ENCODE results near the gene FGF18. TPM values are rescaled to one million over a fixed set of nuclear protein-coding genes. Genes with fewer than 3 reads are reported as not detected.

The FGF18 gene
- total and polyA plus RNA-seq, 2 experiments from 2014 or later = 0.56 to 0.86 TPM

Small RNA genes within 50 kb of the gene (microRNA-seq; reads per million reads assigned to microRNA genes)
- gene MIR3912 = not detected

Small RNA genes within 50 kb of the gene (small RNA-seq; reads per million reads assigned to genes)
- gene MIR3912 (ENCODE audit: low replicate concordance) = 0.12 reads per million

Other genes starting within 250 kb of the FGF18 start
- gene TLX3, start 110.4 kb upstream of the FGF18 start, total RNA-seq (2014; rRNA removed; shearing (Covaris generic)) = 0.83 TPM in 1 of 2 replicates, not detected in the other
- not detected in 2 replicates for gene TLX3, start 110.4 kb upstream of the FGF18 start, polyA plus RNA-seq (2016; fragmentation: Nextera tagmentation; extraction: Ambion mirVana)
- 2,727 and 5,242 TPM in 2 replicates for gene NPM1, start 31.8 kb upstream of the FGF18 start, total RNA-seq (2014; rRNA removed; shearing (Covaris generic))
- gene NPM1, start 31.8 kb upstream of the FGF18 start, polyA plus RNA-seq (2016; fragmentation: Nextera tagmentation; extraction: Ambion mirVana) = 3,739 and 3,980 TPM in 2 replicates